Osteocyte (in vitro differentiated cells): ENCODE measurements around the gene DUSP22. TPM values are rescaled to one million over a fixed set of nuclear protein-coding genes. Genes with fewer than 3 reads are reported as not detected.

ENCODE experiments used
- DNase-seq: peaks from one replicate; pipeline ENCODE4 v3.0.0; 2021; ENCODE audit warnings: mixed read lengths; ENCODE audit not compliant: unreplicated experiment; ENCODE audit errors: extremely low spot score
- H3K27ac Mint-ChIP-seq: one replicate; pipeline ENCODE4 v1.8.0; 2021; ENCODE audit warnings: mild to moderate bottlenecking, mixed read lengths; ENCODE audit not compliant: unreplicated experiment
- H3K27me3 Mint-ChIP-seq: one replicate; pipeline ENCODE4 v1.8.0; 2021; ENCODE audit warnings: mixed read lengths; ENCODE audit not compliant: unreplicated experiment
- H3K36me3 Mint-ChIP-seq: one replicate; pipeline ENCODE4 v1.8.0; 2021; ENCODE audit warnings: mixed read lengths; ENCODE audit not compliant: unreplicated experiment
- H3K4me1 Mint-ChIP-seq: one replicate; pipeline ENCODE4 v1.8.0; 2021; ENCODE audit warnings: mixed read lengths; ENCODE audit not compliant: unreplicated experiment
- H3K4me3 Mint-ChIP-seq: one replicate; pipeline ENCODE4 v1.8.0; 2021; ENCODE audit warnings: mild to moderate bottlenecking, moderate library complexity, mixed read lengths; ENCODE audit not compliant: unreplicated experiment
- H3K9me3 Mint-ChIP-seq: one replicate; pipeline ENCODE4 v1.8.0; 2021; ENCODE audit warnings: mixed read lengths; ENCODE audit not compliant: unreplicated experiment
- CTCF ChIP-seq: fragments of 200-600 bp; sonication (generic); IDR thresholded peaks from 2 replicates; pipeline ENCODE4 v1.5.0; 2021; ENCODE audit warnings: antibody characterized with exemption, mild to moderate bottlenecking, moderate library complexity
- total RNA-seq: library from RNA; stranded (reverse); gene quantifications from 2 replicates; pipeline ENCODE4 v1.2.1, GENCODE V29; 2021

Gene DUSP22
- total RNA-seq, 1 donor from 2014 or later = 27.4 TPM

- no peaks in the 10 kb centered on the region for H3K9me3 Mint-ChIP-seq
- H3K4me3 Mint-ChIP-seq = no peak overlapping the region
- no peak overlapping the region for H3K27ac Mint-ChIP-seq
- H3K27me3 Mint-ChIP-seq = peaks cover 38% of the 10 kb centered on the region
- no peaks in the 10 kb centered on the region for H3K4me1 Mint-ChIP-seq
- no peak for TF ChIP-seq CTCF
- DNase-seq = no peak
- H3K36me3 Mint-ChIP-seq = no peaks in the 10 kb centered on the region
Observed at GRCh38 chr6:382883-383810, 90.9 kb downstream of the DUSP22 start.

DNA sequence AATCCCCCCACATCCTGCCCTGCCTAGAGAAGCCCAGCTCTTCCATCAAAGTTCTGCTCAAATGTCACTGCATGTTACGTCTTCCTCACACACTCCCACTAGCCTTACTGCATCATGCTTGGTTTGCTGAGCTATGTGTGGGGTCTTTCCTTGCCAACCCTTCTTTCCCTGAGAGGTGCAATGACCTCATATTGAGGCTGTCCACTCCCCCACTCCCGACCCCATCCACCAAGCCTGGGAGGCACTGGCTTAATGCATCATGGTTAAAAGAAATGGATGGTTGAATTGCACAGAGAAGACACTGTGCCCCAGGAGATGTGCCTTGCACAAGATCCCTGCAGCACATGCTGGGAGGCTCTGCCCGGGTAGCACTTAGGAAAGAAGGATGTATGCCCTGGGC lies 91.6 kb downstream of the DUSP22 start:
- Mint-ChIP-seq H3K4me1 (no peaks in the 10 kb centered on the region), H3K9me3 (no peaks in the 10 kb centered on the region), H3K4me3 (no peak overlapping the region), H3K27ac (no peak overlapping the region), H3K36me3 (no peaks in the 10 kb centered on the region), H3K27me3 (peaks cover 44% of the 10 kb centered on the region)
- DNase-seq = no peak
- no peak for TF ChIP-seq CTCF

DNA sequence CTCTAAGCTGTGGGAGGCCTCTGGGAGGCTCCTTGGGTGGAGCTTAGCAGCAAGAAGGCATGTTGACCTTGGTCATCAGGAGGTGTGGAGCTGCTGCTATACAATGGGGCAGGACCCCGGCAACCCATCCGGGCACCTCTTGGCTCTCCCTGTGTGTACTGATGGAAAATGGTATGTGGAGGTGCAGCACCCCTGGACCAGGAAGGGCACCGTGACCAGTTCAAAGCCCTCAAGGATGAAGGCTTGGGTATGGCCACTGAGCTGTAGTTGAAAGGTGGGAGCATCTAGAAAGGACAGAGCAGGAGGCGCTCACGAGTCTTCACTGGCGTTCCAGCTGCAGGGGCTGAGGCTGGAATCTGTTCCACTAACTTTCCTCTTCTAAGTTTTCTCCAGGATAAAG lies 92.6 kb downstream of the DUSP22 start:
- DNase-seq = no peak
- H3K27me3 Mint-ChIP-seq = peaks cover 55% of the 10 kb centered on the region
- no peaks in the 10 kb centered on the region for H3K4me1 Mint-ChIP-seq
- H3K4me3 Mint-ChIP-seq = no peak overlapping the region
- no peaks in the 10 kb centered on the region for H3K9me3 Mint-ChIP-seq
- TF ChIP-seq CTCF = no peak
- H3K36me3 Mint-ChIP-seq = no peaks in the 10 kb centered on the region
- H3K27ac Mint-ChIP-seq = no peak overlapping the region

DNA sequence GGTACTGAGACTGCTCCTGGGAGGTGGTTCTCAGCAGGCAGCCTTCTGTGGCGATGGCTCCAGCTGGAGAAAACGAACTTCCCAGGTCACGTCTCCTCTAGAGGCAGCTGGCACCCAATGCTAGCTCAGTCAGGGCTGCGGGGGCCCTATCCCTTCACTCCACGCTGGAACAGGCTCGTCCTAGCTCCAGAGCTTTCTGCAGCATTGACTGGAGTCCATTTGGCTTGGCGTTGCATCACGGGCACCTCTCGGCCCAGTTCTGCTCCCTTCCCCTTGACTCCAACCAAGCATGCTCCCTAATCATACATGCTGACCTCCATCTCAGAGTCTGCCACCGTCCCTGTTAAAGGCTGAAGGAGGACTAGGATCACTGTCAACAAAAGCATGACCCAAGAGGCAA lies 93.3 kb downstream of the DUSP22 start:
- no peak for DNase-seq
- H3K27me3 Mint-ChIP-seq = peaks cover 62% of the 10 kb centered on the region
- H3K36me3 Mint-ChIP-seq = no peaks in the 10 kb centered on the region
- H3K9me3 Mint-ChIP-seq = no peaks in the 10 kb centered on the region
- no peak for TF ChIP-seq CTCF
- no peak overlapping the region for H3K27ac Mint-ChIP-seq
- H3K4me3 Mint-ChIP-seq = no peak overlapping the region
- no peaks in the 10 kb centered on the region for H3K4me1 Mint-ChIP-seq

- Mint-ChIP-seq H3K4me3 (no peak overlapping the region), H3K9me3 (no peaks in the 10 kb centered on the region), H3K4me1 (peaks cover 7% of the 10 kb centered on the region), H3K36me3 (no peaks in the 10 kb centered on the region), H3K27me3 (peaks cover 66% of the 10 kb centered on the region), H3K27ac (no peak overlapping the region)
- DNase-seq = no peak
- no peak for TF ChIP-seq CTCF
Observed at GRCh38 chr6:386688-387266, 94.5 kb downstream of the DUSP22 start.
